Measurements from ENCODE around the gene PGAP2. TPM values are rescaled to one million over a fixed set of nuclear protein-coding genes. Genes with fewer than 3 reads are reported as not detected.
"Not testable (repeated sequence)": the region's sequence is repeated elsewhere in the genome, so short reads cannot be mapped to it uniquely, and the experiment has no call there.

Gene PGAP2
- total and polyA plus RNA-seq, 2 of the 13 experiments (the other 11 are each of a cell fraction or from before 2014, with no cell fraction given): 21.5 to 47.8 TPM

DNA sequence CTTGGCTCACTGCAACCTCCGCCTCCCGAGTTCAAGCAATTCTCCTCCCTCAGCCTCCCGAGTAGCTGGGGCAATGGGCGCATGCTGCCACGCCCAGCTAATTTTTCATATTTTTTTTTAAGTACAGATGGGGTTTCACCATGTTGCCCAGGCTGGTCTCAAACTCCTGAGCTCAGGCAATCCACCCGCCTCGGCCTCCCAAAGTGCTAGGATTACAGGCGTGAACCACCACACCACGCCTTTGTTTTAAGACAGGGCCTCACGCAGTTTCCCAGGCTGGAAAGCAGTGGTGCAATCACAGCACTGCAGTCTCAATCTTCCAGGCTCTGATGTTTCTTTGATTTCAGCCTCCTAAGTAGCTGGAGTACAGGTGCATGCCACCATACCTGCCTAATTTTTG is 14.0 kb upstream of the PGAP2 start:
- Histone ChIP-seq H3K4me1 (ENCODE audit: insufficient read depth, low read length) (peaks cover 32% of the 10 kb centered on the region), H3K36me3 (replicated peaks in 1 of 2; ENCODE audit: control insufficient read depth in 1 of 2, insufficient read depth in 2 of 2, low read length in 2 of 2) (peaks cover 3 to 24% of the 10 kb centered on the region in 2 experiments; a peak in 4 of 5 replicates), H3K4me2 (ENCODE audit: low read depth, low read length) (peak overlapping the region; percentile 13; the same call in 1 of the 2 replicates), H3K79me2 (ENCODE audit: insufficient read depth, low read length) (peaks cover 72% of the 10 kb centered on the region), H4K20me1 (ENCODE audit: insufficient read depth, low read length) (peaks cover 26% of the 10 kb centered on the region)
- POLR2A ChIA-PET; BruUV-seq (replicated peaks); CTCF ChIA-PET (ENCODE audit: low intra/inter-chr PET ratio, low total read pairs); intact Hi-C loops (cut with micrococcal nuclease; ENCODE audit: unreplicated experiment); FAIRE-seq; H3K4me3 ChIP-seq (replicated peaks in 1 of 3; ENCODE audit: insufficient read depth in 1 of 3, low read depth in 2 of 3, low read length in 3 of 3); H3K27me3 ChIP-seq (ENCODE audit: control insufficient read depth in 1 of 2, insufficient read depth in 2 of 2, low read length in 2 of 2); ATAC-seq; H3K9ac ChIP-seq (ENCODE audit: insufficient read depth, low read depth, low read length); H3K27ac ChIP-seq (ENCODE audit: extremely low read length, insufficient read depth, low read length); in situ Hi-C loops (cut with HindIII; ENCODE audit: extremely low pct_ligation_motif_present, low pct_unique_long_range_greater_than_20kb); H3K9me3 ChIP-seq (ENCODE audit: low read length); DNase-seq (ENCODE audit: low spot score); H2AFZ ChIP-seq (ENCODE audit: low read length): not testable (repeated sequence)
- TF ChIP-seq ZNF629 (CRISPR knock-in tag; conservative IDR thresholded peaks at IDR 0.05): 0 out of 2 replicates have a peak, but pooled peaks have one; percentile 12
- WGBS (ENCODE audit: low lambda C conversion rate): 98% methylated on average over 10 of the region's 10 CpGs

DNA sequence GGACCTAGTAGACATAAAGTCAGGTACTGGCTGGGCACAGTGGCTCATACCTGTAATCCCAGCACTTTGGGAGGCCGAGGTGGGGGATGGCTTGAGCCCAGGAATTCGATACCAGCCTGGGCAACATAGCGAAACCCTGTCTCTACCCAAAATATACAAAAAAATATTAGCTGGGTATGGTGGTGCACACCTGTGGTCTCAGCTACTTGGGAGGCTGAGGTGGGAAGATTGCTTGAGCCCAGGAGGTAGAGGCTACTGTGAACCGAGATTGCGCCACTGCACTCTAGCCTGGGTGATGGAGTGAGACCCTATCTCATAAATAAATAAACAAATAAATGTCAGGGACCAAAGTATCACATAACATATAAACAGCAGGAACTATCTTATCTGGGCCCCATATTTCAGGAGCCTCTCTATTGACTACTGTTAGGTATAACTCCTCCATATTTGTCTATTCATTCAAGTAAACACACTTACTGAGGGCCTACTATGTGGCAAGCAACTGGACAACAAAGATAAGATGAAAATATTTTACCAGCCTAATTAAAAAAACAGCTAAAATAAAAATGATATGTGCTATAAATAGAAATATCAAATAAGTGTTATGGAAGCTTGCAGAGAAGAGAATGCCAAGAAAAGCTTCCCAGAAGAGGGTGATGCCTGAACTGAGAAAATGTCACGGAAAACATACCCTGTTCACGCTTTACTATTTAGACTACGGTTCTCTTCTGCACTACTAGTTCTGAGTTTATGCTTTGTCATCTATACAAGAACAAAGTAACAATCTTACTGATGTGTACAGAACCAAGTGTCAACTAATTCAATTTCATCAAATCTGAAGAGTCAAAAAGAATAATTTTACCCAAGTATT is 13.0 kb upstream of the PGAP2 start:
- Histone ChIP-seq H3K4me1 (ENCODE audit: insufficient read depth, low read length) (peaks cover 32% of the 10 kb centered on the region), H3K36me3 (replicated peaks in 1 of 2; ENCODE audit: control insufficient read depth in 1 of 2, insufficient read depth in 2 of 2, low read length in 2 of 2) (peaks cover 3 to 19% of the 10 kb centered on the region in 2 experiments; a peak in 4 of 5 replicates), H3K79me2 (ENCODE audit: insufficient read depth, low read length) (peaks cover 63% of the 10 kb centered on the region), H3K27ac (ENCODE audit: extremely low read length, insufficient read depth, low read length) (peak overlapping the region; percentile 88), H3K9me3 (ENCODE audit: low read length) (no peaks in the 10 kb centered on the region), H3K4me3 (replicated peaks in 1 of 3; ENCODE audit: insufficient read depth in 1 of 3, low read depth in 2 of 3, low read length in 3 of 3) (peak overlapping the region; percentile 87 to 98 (median 96); a peak in 5 of 6 replicates), H3K4me2 (ENCODE audit: low read depth, low read length) (peak overlapping the region; percentile 85), H2AFZ (ENCODE audit: low read length) (no peak overlapping the region), H3K27me3 (ENCODE audit: control insufficient read depth in 1 of 2, insufficient read depth in 2 of 2, low read length in 2 of 2) (no peaks in the 10 kb centered on the region; a peak in 1 of 5 replicates), H3K9ac (ENCODE audit: insufficient read depth, low read depth, low read length) (peak overlapping the region; percentile 97), H4K20me1 (ENCODE audit: insufficient read depth, low read length) (peaks cover 23% of the 10 kb centered on the region)
- CTCF ChIA-PET (ENCODE audit: low intra/inter-chr PET ratio, low total read pairs): no interaction called here
- POLR2A ChIA-PET: interaction anchor here (1.8 kb wide), 1 partner anchor 13 kb away, joined by 5 read pairs; the partner anchor contains the start of gene PGAP2
- intact Hi-C loops (cut with micrococcal nuclease; ENCODE audit: unreplicated experiment) (no loop called here), in situ Hi-C loops (cut with HindIII; ENCODE audit: extremely low pct_ligation_motif_present, low pct_unique_long_range_greater_than_20kb) (no loop called here)
- DNase-seq (ENCODE audit: low spot score): no peak
- no peak for ATAC-seq
- 86% methylated on average over 8 of the region's 8 CpGs for WGBS (ENCODE audit: low lambda C conversion rate)
- FAIRE-seq: no peak
- BruUV-seq (replicated peaks): no TSS peak
- TF ChIP-seq RBFOX2 (IDR thresholded peaks at IDR 0.05; ENCODE audit: low read depth, low read length) (no peak), ZBTB8A (CRISPR knock-in tag; IDR thresholded peaks at IDR 0.05; ENCODE audit: borderline replicate concordance, low read depth) (no peak), ZNF460 (CRISPR knock-in tag; IDR thresholded peaks at IDR 0.05; ENCODE audit: borderline replicate concordance) (peak; percentile 89), MTA1 (CRISPR knock-in tag; IDR thresholded peaks at IDR 0.05; ENCODE audit: borderline replicate concordance) (no peak), SRSF1 (optimal IDR thresholded peaks at IDR 0.05; ENCODE audit: low read depth, low read length) (no peak), FOXA1 (IDR thresholded peaks at IDR 0.05) (no peak), FOXA1 (CRISPR knock-in tag; IDR thresholded peaks at IDR 0.05) (no peak)
- TF ChIP-seq, protein P1, sequence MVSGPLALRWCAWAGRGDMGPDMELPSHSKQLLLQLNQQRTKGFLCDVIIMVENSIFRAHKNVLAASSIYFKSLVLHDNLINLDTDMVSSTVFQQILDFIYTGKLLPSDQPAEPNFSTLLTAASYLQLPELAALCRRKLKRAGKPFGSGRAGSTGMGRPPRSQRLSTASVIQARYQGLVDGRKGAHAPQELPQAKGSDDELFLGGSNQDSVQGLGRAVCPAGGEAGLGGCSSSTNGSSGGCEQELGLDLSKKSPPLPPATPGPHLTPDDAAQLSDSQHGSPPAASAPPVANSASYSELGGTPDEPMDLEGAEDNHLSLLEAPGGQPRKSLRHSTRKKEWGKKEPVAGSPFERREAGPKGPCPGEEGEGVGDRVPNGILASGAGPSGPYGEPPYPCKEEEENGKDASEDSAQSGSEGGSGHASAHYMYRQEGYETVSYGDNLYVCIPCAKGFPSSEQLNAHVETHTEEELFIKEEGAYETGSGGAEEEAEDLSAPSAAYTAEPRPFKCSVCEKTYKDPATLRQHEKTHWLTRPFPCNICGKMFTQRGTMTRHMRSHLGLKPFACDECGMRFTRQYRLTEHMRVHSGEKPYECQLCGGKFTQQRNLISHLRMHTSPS (CRISPR knock-in tag; IDR thresholded peaks at IDR 0.05; ENCODE audit: low read depth): no peak
- TF ChIP-seq, protein P2, sequence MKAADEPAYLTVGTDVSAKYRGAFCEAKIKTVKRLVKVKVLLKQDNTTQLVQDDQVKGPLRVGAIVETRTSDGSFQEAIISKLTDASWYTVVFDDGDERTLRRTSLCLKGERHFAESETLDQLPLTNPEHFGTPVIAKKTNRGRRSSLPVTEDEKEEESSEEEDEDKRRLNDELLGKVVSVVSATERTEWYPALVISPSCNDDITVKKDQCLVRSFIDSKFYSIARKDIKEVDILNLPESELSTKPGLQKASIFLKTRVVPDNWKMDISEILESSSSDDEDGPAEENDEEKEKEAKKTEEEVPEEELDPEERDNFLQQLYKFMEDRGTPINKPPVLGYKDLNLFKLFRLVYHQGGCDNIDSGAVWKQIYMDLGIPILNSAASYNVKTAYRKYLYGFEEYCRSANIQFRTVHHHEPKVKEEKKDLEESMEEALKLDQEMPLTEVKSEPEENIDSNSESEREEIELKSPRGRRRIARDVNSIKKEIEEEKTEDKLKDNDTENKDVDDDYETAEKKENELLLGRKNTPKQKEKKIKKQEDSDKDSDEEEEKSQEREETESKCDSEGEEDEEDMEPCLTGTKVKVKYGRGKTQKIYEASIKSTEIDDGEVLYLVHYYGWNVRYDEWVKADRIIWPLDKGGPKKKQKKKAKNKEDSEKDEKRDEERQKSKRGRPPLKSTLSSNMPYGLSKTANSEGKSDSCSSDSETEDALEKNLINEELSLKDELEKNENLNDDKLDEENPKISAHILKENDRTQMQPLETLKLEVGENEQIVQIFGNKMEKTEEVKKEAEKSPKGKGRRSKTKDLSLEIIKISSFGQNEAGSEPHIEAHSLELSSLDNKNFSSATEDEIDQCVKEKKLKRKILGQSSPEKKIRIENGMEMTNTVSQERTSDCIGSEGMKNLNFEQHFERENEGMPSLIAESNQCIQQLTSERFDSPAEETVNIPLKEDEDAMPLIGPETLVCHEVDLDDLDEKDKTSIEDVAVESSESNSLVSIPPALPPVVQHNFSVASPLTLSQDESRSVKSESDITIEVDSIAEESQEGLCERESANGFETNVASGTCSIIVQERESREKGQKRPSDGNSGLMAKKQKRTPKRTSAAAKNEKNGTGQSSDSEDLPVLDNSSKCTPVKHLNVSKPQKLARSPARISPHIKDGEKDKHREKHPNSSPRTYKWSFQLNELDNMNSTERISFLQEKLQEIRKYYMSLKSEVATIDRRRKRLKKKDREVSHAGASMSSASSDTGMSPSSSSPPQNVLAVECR (CRISPR knock-in tag; IDR thresholded peaks at IDR 0.05; ENCODE audit: borderline replicate concordance): no peak

Data from HepG2 (cell line).